CMK (cell line): Measurements from ENCODE around the gene SLC13A5.
"Not testable (repeated sequence)": the region's sequence is repeated elsewhere in the genome, so short reads cannot be mapped to it uniquely, and the experiment has no call there.

Experiments used
- DNase-seq: peaks from one replicate; pipeline ENCODE4 v3.0.0-alpha.2; 2010; ENCODE audit warnings: low read depth

The SLC13A5 gene

DNA sequence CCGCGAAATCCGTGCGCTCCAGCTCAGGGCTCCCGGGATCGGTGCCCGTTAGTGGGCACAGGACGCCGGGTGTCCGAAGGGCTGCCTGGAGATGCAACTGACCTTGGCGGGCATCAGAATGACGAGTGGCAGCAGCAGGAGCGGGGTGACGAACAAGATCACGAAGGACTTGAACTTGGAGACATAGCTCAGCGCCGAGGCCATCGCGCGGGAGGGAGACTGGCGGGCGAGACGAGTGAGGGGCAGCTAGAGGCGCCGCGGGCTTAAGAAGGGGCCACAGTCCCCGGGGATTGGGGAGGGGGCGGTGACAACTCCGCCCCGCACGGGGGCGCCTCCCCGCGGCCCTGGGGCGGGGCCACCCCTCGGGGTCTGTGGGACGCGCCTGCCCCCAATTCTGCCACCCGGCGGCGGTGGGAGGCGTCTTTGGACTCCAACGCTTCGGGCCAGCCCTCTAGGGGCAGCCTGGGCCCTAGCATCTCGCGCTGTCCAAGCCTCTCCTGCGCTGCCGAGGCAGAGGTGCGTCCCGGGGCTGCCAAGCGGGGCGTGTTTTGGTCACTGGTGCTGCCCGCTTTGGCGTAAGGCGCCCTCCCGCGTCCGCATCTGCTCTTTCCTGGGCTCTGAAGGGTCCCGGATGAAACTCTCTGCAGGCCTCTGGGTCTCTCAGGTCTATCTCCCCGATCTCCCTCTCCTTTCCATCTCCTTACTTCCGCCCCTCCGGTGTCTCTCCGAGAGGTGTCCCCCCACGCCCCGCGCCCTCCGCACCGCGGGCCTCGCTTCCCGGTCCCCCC is at the start of gene SLC13A5:
TSS of gene SLC13A5 (minus strand) at position 240 of the 788 bp plus-strand sequence. CDS start at position 204, 36 bp downstream.
- no peak for DNase-seq

DNA sequence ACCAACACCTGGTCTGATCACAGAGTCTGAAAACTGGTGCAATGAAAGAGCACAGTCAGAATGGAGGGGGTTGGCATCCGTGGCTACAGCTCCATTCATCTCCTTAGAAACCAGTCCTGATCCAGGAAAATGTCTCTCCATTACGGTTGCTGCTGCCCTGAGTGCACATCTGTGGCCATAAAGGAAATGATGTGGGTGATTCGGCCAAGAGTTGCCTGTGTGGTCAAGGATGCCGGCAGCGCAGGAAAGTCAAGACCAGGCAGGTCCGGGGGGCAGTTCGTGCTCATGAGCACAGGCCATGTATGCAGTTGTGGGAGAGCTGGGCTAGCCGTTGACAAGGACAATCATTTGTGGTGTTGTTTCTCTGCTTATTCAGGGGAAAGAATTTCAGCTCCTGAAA is 48.6 kb upstream of the SLC13A5 start:
- DNase-seq = no peak

- no peak for DNase-seq
Observed at GRCh38 chr17:6757747-6758146, 44.6 kb upstream of the SLC13A5 start.

GRCh38 chr17:6756425-6757031 is 43.4 kb upstream of the SLC13A5 start:
- no peak for DNase-seq

GRCh38 chr17:6755731-6756184 is 42.6 kb upstream of the SLC13A5 start, which contains the start of gene XAF1:
Gene XAF1 (plus strand): TSS chr17:6756046. CDS start chr17:6756079, 33 bp downstream.
- DNase-seq = no peak

DNA sequence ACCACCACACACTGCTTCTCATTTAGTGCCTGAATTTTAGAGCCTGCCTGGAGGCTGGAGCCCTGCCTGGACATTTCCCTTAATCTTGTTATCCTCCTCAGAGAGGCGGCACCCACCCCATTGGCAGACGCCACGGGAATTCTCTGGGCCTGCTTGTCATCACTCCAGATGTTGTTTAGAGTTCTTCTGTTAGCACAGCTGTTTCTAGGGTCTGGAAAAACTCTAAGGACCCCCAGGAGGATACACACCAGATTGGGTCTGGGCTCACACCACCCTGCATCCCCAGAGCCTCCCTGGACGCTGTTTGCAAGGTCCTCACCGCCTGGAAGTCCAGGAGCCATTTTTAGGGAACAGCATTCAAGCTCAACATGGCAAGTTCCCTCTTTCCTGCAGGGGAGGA is 42.1 kb upstream of the SLC13A5 start:
- no peak for DNase-seq

GRCh38 chr17:6753546-6753945 is 40.4 kb upstream of the SLC13A5 start:
- no peak for DNase-seq

DNA sequence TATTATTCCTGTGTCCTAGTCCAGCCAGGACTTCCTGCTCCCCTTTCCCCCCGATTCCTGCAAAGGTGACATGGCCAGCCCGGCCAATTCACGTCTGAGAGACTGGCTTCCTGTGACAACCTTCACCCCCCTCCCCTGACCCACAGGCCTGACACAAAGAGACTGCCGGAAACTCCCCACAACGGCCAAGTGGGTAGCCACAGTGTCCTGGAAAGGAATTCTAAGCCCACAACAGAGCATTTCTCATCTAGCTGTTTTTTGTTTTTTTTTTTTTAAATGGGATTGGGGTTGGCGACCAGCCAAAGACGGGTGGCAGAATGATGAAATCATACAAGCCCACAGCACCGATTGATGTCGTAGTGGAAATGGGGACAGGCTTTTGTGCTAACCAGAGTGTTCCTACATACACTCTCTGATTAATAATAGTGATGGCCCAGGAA is 39.9 kb upstream of the SLC13A5 start:
- DNase-seq = peak; percentile 68

DNA sequence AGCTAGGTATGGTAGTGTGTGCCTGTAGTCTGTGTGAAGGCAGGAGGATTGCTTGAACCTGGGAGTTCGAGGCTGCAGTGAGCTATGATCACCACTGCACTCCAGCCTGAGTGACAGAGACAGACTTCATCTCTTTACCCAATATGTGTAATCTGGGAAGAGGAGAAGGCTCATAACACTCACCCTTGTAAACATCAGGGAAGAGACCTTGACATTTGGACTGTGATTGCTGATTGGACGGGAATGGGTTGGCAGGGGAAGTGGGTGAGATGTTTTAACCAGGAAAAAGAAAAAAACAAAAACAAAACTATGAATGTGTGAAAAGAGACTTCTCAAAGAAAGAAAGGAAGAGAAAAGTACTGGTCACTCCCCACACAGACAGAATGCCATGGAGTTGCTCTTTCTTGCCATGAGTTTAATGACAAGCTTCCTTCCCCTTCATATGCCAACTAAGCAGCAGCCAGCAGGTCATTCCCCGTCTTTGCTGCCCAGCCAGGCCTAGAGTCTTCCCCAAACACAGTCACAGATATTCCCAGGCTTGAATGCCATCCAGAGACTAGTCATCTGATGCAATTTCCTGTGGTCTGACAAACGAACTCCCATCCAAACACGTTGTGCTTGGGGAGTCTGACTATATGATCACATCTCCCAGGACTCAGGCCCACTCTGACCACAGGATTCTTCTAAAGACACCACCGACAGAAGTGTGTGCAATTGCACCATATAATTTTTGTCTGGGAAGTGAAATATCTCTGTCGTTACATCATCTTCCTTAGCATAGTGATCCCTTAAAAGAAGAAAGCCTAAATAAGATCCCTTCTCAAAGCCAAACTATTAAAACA is 39.1 kb upstream of the SLC13A5 start:
- peak; percentile 71 for DNase-seq

GRCh38 chr17:6749519-6749918 is 36.4 kb upstream of the SLC13A5 start:
- DNase-seq = no peak

DNA sequence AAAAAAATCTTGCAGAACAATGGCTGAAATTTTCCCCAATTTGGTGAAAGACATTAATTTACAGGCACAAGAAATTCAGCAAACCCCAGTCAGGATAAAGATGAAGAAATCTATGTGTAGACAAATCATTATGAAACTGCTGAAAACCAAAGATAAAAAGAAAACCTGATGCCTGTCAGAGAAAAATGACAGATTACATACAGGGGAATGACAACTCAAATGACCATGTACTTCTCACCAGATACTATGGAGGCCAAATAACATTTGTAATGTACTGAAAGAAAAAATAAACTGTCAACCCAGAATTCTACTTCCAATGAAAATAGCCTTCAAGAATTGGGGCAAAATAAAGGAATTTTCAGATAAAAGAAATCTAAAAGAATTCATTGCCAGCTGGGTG is 35.4 kb upstream of the SLC13A5 start:
- DNase-seq = no peak

DNA sequence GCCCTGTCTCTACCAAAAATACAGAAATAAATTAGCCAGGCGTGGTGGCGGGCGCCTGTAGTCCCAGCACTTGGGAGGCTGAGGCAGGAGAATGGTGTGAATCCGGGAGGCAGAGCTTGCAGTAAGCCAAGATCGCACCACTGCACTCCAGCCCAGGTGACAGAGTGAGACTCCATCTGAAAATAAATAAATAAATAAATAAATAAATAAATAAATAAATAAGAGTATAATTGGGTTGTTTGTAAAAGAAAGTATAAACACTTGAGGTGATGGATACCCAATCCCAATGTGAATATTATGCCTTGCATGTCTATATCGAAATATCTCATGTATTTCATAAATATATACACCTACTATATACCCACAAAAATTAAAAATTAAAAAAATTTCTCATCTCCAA is 33.5 kb upstream of the SLC13A5 start:
- not testable (repeated sequence) for DNase-seq

- DNase-seq = no peak
Observed at GRCh38 chr17:6729531-6729930, 16.4 kb upstream of the SLC13A5 start.

DNA sequence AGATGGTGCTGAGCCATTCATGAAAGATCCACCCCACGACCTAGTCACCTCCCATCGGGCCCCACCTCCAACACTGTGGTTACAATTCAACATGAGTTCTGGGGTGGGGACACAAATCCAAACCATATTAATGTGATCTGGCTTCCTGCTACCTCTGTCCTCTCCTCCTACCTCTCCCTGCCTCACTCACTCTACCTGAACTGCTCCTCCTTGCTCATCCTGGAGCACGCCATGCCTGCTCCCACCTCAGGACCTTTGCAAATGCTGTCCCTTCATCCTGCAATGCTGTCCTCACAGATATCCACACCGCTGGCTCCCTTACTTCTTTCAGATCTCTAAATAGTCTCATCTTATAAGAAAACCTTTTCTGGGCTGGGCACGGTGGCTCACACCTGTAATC is 10.8 kb upstream of the SLC13A5 start:
- DNase-seq = no peak

DNA sequence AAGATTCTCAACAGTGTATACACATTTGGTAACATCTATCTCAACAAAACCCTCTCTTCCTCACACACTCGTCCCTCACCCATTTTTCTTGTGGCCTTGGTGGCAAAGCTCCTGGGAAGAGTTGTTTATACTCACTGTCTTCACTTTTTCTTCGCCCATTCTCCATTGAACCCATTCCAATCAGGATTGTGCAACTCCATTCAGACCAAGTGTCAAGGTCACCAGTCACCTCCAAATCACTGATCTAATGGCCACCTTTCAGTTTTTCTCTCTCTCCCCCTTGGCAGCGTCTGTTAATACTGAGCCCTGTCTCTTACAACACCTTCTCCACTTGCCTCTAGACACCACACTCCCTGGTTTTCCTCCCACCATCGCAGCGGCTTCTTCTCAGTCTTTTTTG is 8.6 kb upstream of the SLC13A5 start:
- DNase-seq = no peak

- DNase-seq = no peak
Observed at GRCh38 chr17:6716736-6717135, 3.6 kb upstream of the SLC13A5 start.

DNA sequence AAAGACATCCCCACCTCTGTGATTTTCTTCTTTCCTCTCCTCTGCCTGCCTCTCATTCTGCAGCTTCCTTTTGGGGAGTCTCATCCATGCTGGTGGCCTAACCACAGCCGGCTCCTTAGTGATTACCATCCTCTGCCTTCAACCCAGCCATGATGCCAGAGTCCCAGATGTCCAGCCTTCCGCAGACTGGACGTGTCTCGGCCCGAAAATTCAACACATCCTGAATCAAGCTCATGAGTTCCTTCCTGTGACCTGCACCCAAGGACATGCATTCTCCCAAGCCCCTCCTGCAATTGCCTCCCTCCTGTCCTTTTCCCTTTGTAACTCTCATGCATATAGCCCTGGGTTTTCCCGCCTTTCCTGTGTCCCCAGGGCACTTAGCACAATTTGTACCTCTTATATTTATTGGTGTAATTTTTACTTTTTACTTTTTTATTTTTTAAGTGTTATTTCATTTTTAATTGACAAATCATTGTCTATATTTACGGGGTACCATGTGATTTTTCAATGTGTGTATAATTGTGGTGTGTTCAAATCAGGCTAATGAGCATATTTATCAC is 1.2 kb upstream of the SLC13A5 start:
- DNase-seq = no peak

- DNase-seq = no peak
Observed at GRCh38 chr17:6713918-6714271, 726 bp upstream of the SLC13A5 start.

- no peak for DNase-seq
Observed at GRCh38 chr17:6712854-6713129, 377 bp downstream of the SLC13A5 start.

- DNase-seq = no peak
Observed at GRCh38 chr17:6712058-6712853, 913 bp downstream of the SLC13A5 start.

DNA sequence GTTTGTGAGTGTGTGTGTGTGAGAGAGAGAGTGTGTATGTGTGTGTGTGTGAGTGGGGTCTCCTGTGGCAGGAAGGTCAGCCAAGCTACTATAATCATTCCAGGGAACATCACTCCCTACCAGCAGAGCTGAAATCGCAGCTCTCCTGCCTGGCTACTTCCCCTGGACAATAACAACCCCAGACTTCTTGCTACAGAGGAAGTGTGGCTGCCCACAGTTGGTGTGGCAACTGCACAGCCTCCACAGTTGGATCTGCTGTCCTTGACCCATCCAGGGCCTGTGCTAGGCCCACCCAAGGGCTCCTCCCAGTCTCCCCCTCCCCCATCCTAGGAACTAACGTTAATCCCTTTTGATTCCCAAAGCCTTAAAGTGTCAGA is 1.5 kb downstream of the SLC13A5 start:
- no peak for DNase-seq
